GM19351 (cell line): Measurements from ENCODE around the gene MMP24.
A peak's percentile ranks its signal among the peaks of the same experiment; 100 is the strongest.

Source experiments
- ATAC-seq: cut with Tn5 transposase; IDR thresholded peaks from one replicate; pipeline ENCODE4 v1.9.1; 2021; ENCODE audit warnings: mild to moderate bottlenecking, moderate library complexity; ENCODE audit not compliant: unreplicated experiment

Gene MMP24

GRCh38 chr20:35276408-35276807, 49.9 kb downstream of the MMP24 start:
- ATAC-seq, result no peak

- no peak for ATAC-seq
These were observed 50.6 kb downstream of the MMP24 start for GRCh38 chr20:35277127-35277526.

GRCh38 chr20:35277531-35278395, 51.3 kb downstream of the MMP24 start, which contains the start of gene MMP24OS:
MMP24OS (minus strand) TSS chr20:35278122; CDS start chr20:35277929, 193 bp downstream.
- ATAC-seq, result peak; percentile 85

GRCh38 chr20:35279040-35279439, 52.5 kb downstream of the MMP24 start:
- ATAC-seq, result no peak

GRCh38 chr20:35279533-35280174, 53.2 kb downstream of the MMP24 start:
- no peak for ATAC-seq

- ATAC-seq, result no peak
These were observed 54.0 kb downstream of the MMP24 start for GRCh38 chr20:35280523-35280922.

- ATAC-seq, result no peak
These were observed 55.1 kb downstream of the MMP24 start for GRCh38 chr20:35281506-35282101.

- ATAC-seq, result peak; percentile 11
These were observed 57.2 kb downstream of the MMP24 start for GRCh38 chr20:35283441-35284266.

GRCh38 chr20:35284267-35284991, 57.9 kb downstream of the MMP24 start, which contains the start of gene EIF6:
EIF6 (minus strand) TSS chr20:35284772; CDS start chr20:35284487, 285 bp downstream.
- peak; percentile 77 for ATAC-seq

GRCh38 chr20:35284992-35285805, 58.7 kb downstream of the MMP24 start:
- ATAC-seq, result no peak

DNA sequence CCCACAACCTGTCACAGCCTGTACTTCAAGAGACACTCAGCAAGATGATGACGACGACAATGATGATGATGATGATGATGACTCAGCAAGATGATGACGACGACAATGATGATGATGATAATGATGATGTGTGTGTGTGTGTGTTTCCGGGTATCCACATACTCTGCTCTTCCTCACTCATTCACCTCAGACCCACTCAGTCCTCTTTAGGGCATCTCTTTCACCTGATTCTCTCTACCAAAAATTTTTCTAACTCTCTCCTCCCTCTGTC, 59.3 kb downstream of the MMP24 start:
- ATAC-seq, result no peak

DNA sequence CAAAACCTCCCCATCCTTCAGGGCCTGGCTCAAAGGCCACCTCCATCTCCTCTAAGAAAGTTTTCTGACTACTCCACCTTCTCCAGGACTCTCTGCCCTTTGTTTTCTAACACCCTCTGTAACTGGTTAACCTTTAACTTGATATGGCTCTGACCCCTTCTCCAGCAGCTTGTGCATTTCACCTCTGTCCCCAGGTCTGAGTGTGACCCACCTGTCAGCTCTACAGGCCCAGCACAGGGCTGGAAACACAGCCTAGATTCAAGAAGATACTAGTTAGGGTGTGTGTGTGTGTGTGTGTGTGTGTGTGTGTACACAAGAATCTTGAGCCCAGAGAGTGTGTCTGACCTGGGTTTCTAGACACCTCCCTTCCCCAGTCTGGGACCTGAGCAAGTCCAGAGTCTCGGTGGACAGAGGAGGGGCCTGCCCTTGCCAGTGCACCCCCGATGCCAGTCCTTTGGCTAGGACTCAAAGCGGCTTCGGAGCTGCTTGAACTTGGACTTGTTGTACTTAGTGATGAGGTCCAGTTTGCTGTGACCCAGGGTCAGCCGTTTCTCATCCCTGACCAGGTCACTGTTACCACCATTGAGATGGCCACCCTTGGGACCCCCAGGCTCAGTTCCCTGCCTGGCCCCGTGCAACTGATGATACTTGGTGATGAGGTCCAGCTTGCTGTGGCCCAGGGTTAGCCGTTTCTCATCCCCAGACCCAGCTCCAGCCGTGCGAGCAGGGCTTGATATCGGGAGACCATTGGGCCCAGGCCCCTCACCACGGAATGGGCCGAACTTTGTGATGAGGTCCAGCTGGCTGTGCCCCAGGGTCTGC, 59.8 kb downstream of the MMP24 start:
- no peak for ATAC-seq

DNA sequence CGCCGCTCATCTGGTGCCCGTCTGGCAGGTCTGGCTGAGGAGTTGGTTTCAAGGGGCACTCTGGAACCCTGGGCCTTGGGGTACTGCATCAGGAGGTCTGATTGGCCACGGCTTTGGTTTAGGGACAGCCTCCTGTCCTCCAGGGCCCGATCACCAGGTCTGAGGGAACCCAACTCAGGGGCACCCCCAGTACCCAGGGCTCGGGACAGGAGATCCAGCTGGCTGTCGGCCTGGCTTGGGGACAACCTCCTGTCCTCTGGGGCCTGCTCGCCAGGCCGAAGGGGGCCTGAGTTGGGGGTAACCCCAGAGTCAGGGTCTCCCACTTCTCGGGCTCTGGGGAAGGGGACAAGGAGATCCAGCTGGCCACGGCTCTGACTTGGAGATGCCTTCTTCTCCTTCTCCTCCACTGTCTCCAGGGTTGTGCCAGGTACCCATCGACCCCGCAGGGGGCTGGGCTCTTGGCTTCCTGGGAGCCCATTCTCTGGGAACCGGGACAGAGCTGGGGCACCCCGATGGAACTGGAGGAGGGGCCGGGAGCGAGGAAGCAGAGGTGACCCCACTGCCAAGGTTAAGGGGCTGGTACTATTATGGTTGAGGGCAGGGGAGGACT, 60.5 kb downstream of the MMP24 start:
- no peak for ATAC-seq

DNA sequence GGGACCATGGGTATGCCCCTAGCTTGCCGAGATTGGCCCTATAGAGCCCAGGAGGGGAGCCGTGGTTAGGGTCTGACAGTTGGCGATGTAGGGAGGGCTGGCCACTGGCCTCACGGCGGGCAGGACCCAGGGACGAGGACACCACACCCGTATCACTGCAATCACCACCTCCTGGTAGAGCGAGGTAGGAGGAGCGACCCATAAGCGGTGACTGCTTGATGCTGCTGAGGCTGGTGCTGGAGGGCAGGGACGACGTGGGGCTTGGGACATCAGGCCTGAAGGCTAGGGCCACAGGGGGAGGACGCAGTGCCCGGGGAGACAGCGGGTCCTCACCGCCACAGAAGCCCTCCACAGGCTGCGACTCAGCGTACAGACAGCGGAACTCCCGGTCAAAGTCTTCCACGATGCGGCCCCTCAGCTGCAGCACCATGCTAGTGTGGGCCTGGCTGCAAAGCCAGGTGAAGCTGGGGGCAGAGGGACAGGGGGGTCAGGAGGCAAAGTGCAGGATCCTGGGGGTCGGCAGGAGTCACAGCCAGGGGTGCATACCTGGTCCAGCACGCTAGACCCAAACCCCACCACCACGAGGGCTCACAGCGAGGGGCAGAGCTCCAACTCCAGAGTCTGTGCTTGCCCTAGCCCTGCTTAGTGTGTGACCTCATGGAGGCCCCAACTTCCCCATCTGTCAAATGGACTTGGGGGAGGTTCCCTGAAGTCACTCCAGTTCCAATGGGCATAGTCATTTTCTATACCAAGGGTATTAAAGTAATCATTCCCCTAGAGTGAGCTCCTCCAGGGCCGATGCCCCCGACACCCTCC, 61.2 kb downstream of the MMP24 start:
- ATAC-seq, result no peak

- ATAC-seq, result no peak
These were observed 62.0 kb downstream of the MMP24 start for GRCh38 chr20:35288325-35289060.

GRCh38 chr20:35290186-35290886, 63.8 kb downstream of the MMP24 start:
- ATAC-seq, result no peak
